ENCODE results near the gene NUB1.
A peak's percentile ranks its signal among the peaks of the same experiment; 100 is the strongest.

NUB1 gene

DNA sequence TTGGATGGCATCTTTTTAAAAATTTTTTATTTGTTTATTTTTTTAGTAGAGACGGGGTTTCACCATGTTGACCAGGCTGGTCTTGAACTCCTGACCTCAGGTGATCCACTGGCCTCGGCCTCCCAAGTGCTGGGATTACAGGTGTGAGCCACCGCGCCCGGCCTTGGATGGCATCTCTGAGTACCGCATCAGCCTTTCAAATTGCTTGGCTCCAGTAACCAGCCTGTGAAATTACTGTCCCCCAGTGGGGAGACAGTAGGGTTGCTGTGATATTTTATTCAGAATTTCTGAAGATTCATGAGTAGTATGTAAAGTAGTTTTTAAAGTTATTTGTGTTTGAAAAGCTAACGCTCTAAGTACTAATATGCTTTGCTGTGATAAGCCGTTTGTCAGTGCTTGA is 1.2 kb downstream of the NUB1 start:
- Histone ChIP-seq H3K27ac (ENCODE audit: insufficient read depth, low read length, poor library complexity, severe bottlenecking) (peak overlapping the region; percentile 85), H3K27me3 (replicated peaks; ENCODE audit: control insufficient read depth, insufficient read depth, low read length, poor library complexity, severe bottlenecking) (no peaks in the 10 kb centered on the region), H3K4me1 (ENCODE audit: control insufficient read depth, insufficient read depth, low read length, poor library complexity, severe bottlenecking) (peaks cover 15% of the 10 kb centered on the region), H3K4me3 (ENCODE audit: insufficient read depth, low read depth, low read length, poor library complexity, severe bottlenecking) (peak overlapping the region; percentile 99), H3K9me3 (ENCODE audit: control insufficient read depth, low read length) (no peaks in the 10 kb centered on the region), H3K36me3 (ENCODE audit: control insufficient read depth, insufficient read depth, low read length) (peaks cover 25% of the 10 kb centered on the region)
- no peak for DNase-seq

DNA sequence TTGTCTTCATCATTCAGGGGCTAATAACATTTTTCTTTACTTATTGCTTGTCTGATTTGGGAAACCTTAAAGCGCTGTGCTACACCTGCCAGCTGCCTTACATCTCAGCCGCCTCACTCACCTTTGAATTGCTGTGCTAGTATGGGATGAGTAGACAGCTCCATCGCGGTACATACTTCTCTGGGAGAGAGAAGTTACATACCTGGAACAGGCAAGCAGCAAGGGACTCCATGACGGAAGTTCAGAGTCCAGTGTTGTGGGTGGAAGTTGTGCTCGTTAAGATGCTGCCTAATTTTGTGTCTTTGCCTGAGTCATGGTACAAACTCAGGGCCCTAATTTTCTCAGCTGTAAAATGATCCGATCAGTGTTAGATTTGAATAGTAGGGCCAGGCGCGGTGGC is 1.9 kb downstream of the NUB1 start:
- Histone ChIP-seq H3K4me3 (ENCODE audit: insufficient read depth, low read depth, low read length, poor library complexity, severe bottlenecking) (no peak overlapping the region), H3K27ac (ENCODE audit: insufficient read depth, low read length, poor library complexity, severe bottlenecking) (no peak overlapping the region), H3K9me3 (ENCODE audit: control insufficient read depth, low read length) (no peaks in the 10 kb centered on the region), H3K27me3 (replicated peaks; ENCODE audit: control insufficient read depth, insufficient read depth, low read length, poor library complexity, severe bottlenecking) (no peaks in the 10 kb centered on the region), H3K4me1 (ENCODE audit: control insufficient read depth, insufficient read depth, low read length, poor library complexity, severe bottlenecking) (peaks cover 15% of the 10 kb centered on the region), H3K36me3 (ENCODE audit: control insufficient read depth, insufficient read depth, low read length) (peaks cover 29% of the 10 kb centered on the region)
- DNase-seq = no peak

DNA sequence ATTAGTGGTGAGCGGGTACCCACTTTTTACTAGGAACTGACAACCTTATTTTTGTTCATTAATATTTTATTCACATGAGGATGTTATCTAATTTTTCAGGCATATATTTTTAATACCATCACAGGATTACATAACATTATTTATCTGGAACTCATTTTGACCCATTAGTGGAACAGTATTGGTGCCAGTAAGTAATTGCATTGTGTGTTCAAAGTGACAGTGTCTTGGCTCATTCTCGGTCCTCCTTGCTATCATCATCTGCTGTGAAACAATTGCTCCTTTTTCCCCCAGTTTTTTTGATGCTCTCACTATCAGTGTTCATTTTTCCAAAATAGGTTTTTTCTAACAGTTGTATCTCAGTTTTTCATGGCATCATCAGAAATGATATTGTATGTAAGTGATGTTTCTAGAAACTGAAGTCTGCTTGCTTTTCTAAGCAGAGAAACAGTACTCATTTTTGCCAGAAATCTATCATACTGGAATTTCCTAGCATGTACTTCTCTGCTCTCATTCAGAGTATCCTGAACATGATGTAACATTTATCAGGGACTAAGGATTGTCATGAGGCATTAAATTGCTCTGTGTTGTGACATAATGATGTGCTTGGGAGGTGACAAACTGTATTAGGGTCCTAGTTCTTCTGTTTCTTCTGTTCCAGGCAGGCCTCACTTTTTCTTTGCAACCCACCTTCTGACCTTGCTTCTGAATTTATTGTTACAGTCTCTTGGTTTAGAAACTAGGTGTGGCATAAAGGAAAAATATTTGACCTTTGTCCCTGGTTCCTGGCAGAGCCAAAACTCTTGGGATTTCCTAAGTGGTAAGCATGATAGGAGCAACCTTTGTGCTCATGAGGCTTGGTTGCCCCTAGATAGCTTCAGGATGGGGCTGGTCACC is 4.2 kb downstream of the NUB1 start:
- Histone ChIP-seq H3K27ac (ENCODE audit: insufficient read depth, low read length, poor library complexity, severe bottlenecking) (no peak overlapping the region), H3K4me1 (ENCODE audit: control insufficient read depth, insufficient read depth, low read length, poor library complexity, severe bottlenecking) (peaks cover 26% of the 10 kb centered on the region), H3K9me3 (ENCODE audit: control insufficient read depth, low read length) (no peaks in the 10 kb centered on the region), H3K36me3 (ENCODE audit: control insufficient read depth, insufficient read depth, low read length) (peaks cover 29% of the 10 kb centered on the region), H3K27me3 (replicated peaks; ENCODE audit: control insufficient read depth, insufficient read depth, low read length, poor library complexity, severe bottlenecking) (no peaks in the 10 kb centered on the region), H3K4me3 (ENCODE audit: insufficient read depth, low read depth, low read length, poor library complexity, severe bottlenecking) (no peak overlapping the region)
- no peak for DNase-seq

DNA sequence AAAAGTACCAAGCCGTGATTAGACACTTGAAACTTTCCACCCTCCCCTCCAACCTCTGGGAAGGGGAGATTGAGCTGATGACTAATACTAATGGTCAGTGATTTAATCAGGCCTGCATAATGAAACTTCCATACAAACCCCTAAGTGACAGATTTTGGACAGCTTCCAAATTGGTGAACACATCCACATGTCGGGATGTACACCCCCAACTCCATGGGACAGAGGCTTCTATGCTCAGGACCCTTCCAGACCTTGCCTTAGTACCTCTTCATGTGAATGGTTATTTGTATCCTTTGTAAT is 4.8 kb downstream of the NUB1 start:
- peaks cover 27% of the 10 kb centered on the region for H3K4me1 ChIP-seq (ENCODE audit: control insufficient read depth, insufficient read depth, low read length, poor library complexity, severe bottlenecking)
- no peaks in the 10 kb centered on the region for H3K27me3 ChIP-seq (replicated peaks; ENCODE audit: control insufficient read depth, insufficient read depth, low read length, poor library complexity, severe bottlenecking)
- H3K36me3 ChIP-seq (ENCODE audit: control insufficient read depth, insufficient read depth, low read length) = peaks cover 29% of the 10 kb centered on the region
- no peak for DNase-seq
- peak overlapping the region; percentile 21 for H3K27ac ChIP-seq (ENCODE audit: insufficient read depth, low read length, poor library complexity, severe bottlenecking)
- H3K4me3 ChIP-seq (ENCODE audit: insufficient read depth, low read depth, low read length, poor library complexity, severe bottlenecking) = no peak overlapping the region
- no peaks in the 10 kb centered on the region for H3K9me3 ChIP-seq (ENCODE audit: control insufficient read depth, low read length)

DNA sequence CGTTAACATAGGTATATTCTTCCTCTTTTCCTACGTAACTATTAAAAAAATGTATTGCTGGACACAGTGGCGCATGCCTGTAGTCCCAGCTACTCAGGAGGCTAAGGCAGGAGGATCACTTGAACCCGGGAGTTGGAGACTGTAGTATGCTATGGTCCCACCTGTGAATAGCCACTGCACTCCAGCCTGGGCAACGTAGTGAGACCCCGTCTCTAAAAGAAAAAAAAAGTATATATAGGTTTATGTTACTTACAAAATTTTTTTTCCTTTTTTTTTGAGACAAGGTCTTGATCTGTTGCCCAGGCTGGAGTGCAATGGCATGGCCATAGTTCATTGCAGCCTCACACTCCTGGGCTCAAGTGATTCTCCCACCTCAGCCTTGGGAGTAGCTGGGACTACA is 5.6 kb downstream of the NUB1 start:
- Histone ChIP-seq H3K27ac (ENCODE audit: insufficient read depth, low read length, poor library complexity, severe bottlenecking) (no peak overlapping the region), H3K9me3 (ENCODE audit: control insufficient read depth, low read length) (no peaks in the 10 kb centered on the region), H3K27me3 (replicated peaks; ENCODE audit: control insufficient read depth, insufficient read depth, low read length, poor library complexity, severe bottlenecking) (no peaks in the 10 kb centered on the region), H3K4me3 (ENCODE audit: insufficient read depth, low read depth, low read length, poor library complexity, severe bottlenecking) (no peak overlapping the region), H3K4me1 (ENCODE audit: control insufficient read depth, insufficient read depth, low read length, poor library complexity, severe bottlenecking) (peaks cover 34% of the 10 kb centered on the region), H3K36me3 (ENCODE audit: control insufficient read depth, insufficient read depth, low read length) (peaks cover 29% of the 10 kb centered on the region)
- DNase-seq = no peak

DNA sequence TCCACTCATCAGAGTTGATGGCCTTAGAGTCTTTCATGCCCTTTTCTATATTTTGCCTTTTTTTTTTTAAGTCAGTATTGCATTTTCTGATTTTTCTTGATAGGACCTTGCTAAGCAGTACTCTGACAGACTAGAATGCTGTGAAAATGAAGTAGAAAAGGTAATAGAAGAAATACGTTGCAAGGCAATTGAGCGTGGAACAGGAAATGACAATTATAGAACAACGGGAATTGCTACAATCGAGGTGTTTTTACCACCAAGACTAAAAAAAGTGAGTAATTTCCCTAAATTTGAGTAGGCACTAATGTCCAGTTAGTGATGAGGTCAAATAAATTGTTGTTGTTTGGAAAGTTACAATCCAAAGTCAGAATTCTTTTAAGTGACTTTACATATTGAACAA is 7.4 kb downstream of the NUB1 start:
- peaks cover 30% of the 10 kb centered on the region for H3K4me1 ChIP-seq (ENCODE audit: control insufficient read depth, insufficient read depth, low read length, poor library complexity, severe bottlenecking)
- no peak for DNase-seq
- no peaks in the 10 kb centered on the region for H3K9me3 ChIP-seq (ENCODE audit: control insufficient read depth, low read length)
- no peaks in the 10 kb centered on the region for H3K27me3 ChIP-seq (replicated peaks; ENCODE audit: control insufficient read depth, insufficient read depth, low read length, poor library complexity, severe bottlenecking)
- H3K36me3 ChIP-seq (ENCODE audit: control insufficient read depth, insufficient read depth, low read length) = peaks cover 41% of the 10 kb centered on the region
- peak overlapping the region; percentile 86 for H3K27ac ChIP-seq (ENCODE audit: insufficient read depth, low read length, poor library complexity, severe bottlenecking)
- H3K4me3 ChIP-seq (ENCODE audit: insufficient read depth, low read depth, low read length, poor library complexity, severe bottlenecking) = no peak overlapping the region

DNA sequence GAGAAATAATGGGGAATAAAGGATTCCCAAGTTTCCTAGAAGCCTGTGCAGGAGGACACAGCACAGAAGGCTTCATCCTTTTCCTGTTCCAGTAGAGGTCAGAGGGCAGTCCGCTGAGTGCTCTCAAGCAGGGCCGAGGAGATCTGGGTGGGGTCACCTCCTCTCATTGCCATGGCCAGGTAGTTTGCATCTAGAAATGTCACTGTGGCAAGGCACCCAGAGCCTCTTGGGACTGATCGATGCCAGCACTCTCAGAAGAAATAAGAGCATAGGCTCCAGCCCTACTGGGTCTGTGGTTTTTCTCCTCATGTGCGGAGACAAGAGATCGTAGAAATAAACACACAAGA is 7.9 kb downstream of the NUB1 start:
- Histone ChIP-seq H3K36me3 (ENCODE audit: control insufficient read depth, insufficient read depth, low read length) (peaks cover 43% of the 10 kb centered on the region), H3K27ac (ENCODE audit: insufficient read depth, low read length, poor library complexity, severe bottlenecking) (peak overlapping the region; percentile 86)

DNA sequence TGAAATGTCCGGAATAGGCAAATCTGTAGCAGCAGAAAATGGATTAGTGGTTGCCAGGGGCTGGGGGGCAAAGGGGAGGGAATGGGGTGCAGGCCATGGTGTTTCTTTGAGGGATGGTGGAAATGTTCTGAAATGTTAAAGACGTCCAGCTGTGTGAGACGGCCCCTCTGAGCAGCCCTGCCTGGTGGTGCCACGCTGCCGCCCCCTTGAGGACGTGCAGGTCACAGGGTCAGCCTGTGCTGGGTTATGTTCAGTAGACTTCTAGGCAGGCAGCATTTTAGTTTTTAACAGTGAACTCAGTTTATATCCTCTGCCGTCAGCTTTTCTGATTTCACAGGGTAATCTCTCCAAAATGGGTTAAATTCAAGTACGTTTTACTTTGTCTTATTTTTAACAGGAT is 9.4 kb downstream of the NUB1 start:
- peaks cover 30% of the 10 kb centered on the region for H3K4me1 ChIP-seq (ENCODE audit: control insufficient read depth, insufficient read depth, low read length, poor library complexity, severe bottlenecking)
- H3K36me3 ChIP-seq (ENCODE audit: control insufficient read depth, insufficient read depth, low read length) = peaks cover 47% of the 10 kb centered on the region
- H3K27ac ChIP-seq (ENCODE audit: insufficient read depth, low read length, poor library complexity, severe bottlenecking) = peak overlapping the region; percentile 86

More for the DNA sequence above, 7.9 kb downstream of the NUB1 start:
- peak overlapping the region; percentile 47 for H3K4me3 ChIP-seq (ENCODE audit: insufficient read depth, low read depth, low read length, poor library complexity, severe bottlenecking)
- DNase-seq = no peak
- no peaks in the 10 kb centered on the region for H3K9me3 ChIP-seq (ENCODE audit: control insufficient read depth, low read length)
- H3K4me1 ChIP-seq (ENCODE audit: control insufficient read depth, insufficient read depth, low read length, poor library complexity, severe bottlenecking) = peaks cover 30% of the 10 kb centered on the region
- no peaks in the 10 kb centered on the region for H3K27me3 ChIP-seq (replicated peaks; ENCODE audit: control insufficient read depth, insufficient read depth, low read length, poor library complexity, severe bottlenecking)

DNA sequence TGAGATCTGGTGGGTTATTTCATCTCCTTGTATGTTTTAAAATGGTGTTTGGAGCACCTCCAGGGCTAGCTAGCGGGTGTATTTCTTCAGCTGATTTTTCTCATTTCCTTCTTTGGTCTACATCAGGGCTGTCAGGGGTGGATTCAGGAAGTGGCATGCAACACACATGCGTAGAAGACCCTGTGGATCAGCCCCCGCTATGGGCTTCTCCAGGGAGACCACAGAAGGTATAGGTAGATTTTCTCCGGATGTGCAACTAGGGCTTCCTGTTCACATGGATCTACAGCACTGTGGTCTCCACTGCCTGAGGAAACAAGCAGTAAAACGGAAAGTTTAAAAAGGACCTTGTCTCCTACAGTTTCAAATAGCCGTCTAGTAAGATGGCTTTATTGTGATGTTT is 10.4 kb downstream of the NUB1 start:
- Histone ChIP-seq H3K27ac (ENCODE audit: insufficient read depth, low read length, poor library complexity, severe bottlenecking) (peak overlapping the region; percentile 86), H3K36me3 (ENCODE audit: control insufficient read depth, insufficient read depth, low read length) (peaks cover 45% of the 10 kb centered on the region)

More for the DNA sequence above, 9.4 kb downstream of the NUB1 start:
- no peaks in the 10 kb centered on the region for H3K27me3 ChIP-seq (replicated peaks; ENCODE audit: control insufficient read depth, insufficient read depth, low read length, poor library complexity, severe bottlenecking)
- H3K4me3 ChIP-seq (ENCODE audit: insufficient read depth, low read depth, low read length, poor library complexity, severe bottlenecking) = no peak overlapping the region
- no peaks in the 10 kb centered on the region for H3K9me3 ChIP-seq (ENCODE audit: control insufficient read depth, low read length)
- DNase-seq = no peak

DNA sequence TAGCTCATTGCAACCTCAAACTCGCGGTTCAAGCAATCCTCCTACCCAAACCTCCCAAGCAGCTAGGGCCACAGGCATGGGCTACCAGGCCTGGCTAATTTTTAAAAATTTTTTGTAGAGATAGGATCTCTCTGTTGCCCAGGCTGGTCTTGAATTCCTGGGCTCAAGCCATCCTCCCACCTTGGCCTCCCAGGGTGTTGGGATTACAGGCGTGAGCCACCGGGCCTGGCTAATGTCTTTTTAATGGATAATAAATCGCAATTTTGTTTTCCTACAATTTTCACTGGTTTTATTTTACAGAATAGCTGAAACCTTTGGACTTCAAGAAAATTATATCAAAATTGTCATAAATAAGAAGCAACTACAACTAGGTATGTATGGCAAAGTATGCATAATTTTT is 10.9 kb downstream of the NUB1 start:
- DNase-seq = no peak
- Histone ChIP-seq H3K4me1 (ENCODE audit: control insufficient read depth, insufficient read depth, low read length, poor library complexity, severe bottlenecking) (peaks cover 30% of the 10 kb centered on the region), H3K4me3 (ENCODE audit: insufficient read depth, low read depth, low read length, poor library complexity, severe bottlenecking) (peak overlapping the region; percentile 8), H3K36me3 (ENCODE audit: control insufficient read depth, insufficient read depth, low read length) (peaks cover 40% of the 10 kb centered on the region), H3K9me3 (ENCODE audit: control insufficient read depth, low read length) (no peaks in the 10 kb centered on the region), H3K27me3 (replicated peaks; ENCODE audit: control insufficient read depth, insufficient read depth, low read length, poor library complexity, severe bottlenecking) (no peaks in the 10 kb centered on the region), H3K27ac (ENCODE audit: insufficient read depth, low read length, poor library complexity, severe bottlenecking) (peak overlapping the region; percentile 86)

More for the DNA sequence above, 10.4 kb downstream of the NUB1 start:
- Histone ChIP-seq H3K4me1 (ENCODE audit: control insufficient read depth, insufficient read depth, low read length, poor library complexity, severe bottlenecking) (peaks cover 30% of the 10 kb centered on the region), H3K9me3 (ENCODE audit: control insufficient read depth, low read length) (no peaks in the 10 kb centered on the region), H3K27me3 (replicated peaks; ENCODE audit: control insufficient read depth, insufficient read depth, low read length, poor library complexity, severe bottlenecking) (no peaks in the 10 kb centered on the region), H3K4me3 (ENCODE audit: insufficient read depth, low read depth, low read length, poor library complexity, severe bottlenecking) (no peak overlapping the region)
- peak; percentile 60 to 68 (median 62) for DNase-seq
